ENCODE data around the gene MICAL3.

GRCh38 chr22:18067121-18067520 is 42.8 kb upstream of the MICAL3 start:
- TF ChIP-seq, protein P1, sequence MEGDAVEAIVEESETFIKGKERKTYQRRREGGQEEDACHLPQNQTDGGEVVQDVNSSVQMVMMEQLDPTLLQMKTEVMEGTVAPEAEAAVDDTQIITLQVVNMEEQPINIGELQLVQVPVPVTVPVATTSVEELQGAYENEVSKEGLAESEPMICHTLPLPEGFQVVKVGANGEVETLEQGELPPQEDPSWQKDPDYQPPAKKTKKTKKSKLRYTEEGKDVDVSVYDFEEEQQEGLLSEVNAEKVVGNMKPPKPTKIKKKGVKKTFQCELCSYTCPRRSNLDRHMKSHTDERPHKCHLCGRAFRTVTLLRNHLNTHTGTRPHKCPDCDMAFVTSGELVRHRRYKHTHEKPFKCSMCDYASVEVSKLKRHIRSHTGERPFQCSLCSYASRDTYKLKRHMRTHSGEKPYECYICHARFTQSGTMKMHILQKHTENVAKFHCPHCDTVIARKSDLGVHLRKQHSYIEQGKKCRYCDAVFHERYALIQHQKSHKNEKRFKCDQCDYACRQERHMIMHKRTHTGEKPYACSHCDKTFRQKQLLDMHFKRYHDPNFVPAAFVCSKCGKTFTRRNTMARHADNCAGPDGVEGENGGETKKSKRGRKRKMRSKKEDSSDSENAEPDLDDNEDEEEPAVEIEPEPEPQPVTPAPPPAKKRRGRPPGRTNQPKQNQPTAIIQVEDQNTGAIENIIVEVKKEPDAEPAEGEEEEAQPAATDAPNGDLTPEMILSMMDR (IDR thresholded peaks at IDR 0.05) = no peak
- TF ChIP-seq REST (IDR thresholded peaks at IDR 0.05; ENCODE audit: insufficient read depth in 1 of 2, low read depth in 2 of 2, low read length in 1 of 2) = no peak

All from Panc1 (cell line).